Measurements from ENCODE around the gene PDE11A.
"Not testable (repeated sequence)": the region's sequence is repeated elsewhere in the genome, so short reads cannot be mapped to it uniquely, and the experiment has no call there.

Gene PDE11A

DNA sequence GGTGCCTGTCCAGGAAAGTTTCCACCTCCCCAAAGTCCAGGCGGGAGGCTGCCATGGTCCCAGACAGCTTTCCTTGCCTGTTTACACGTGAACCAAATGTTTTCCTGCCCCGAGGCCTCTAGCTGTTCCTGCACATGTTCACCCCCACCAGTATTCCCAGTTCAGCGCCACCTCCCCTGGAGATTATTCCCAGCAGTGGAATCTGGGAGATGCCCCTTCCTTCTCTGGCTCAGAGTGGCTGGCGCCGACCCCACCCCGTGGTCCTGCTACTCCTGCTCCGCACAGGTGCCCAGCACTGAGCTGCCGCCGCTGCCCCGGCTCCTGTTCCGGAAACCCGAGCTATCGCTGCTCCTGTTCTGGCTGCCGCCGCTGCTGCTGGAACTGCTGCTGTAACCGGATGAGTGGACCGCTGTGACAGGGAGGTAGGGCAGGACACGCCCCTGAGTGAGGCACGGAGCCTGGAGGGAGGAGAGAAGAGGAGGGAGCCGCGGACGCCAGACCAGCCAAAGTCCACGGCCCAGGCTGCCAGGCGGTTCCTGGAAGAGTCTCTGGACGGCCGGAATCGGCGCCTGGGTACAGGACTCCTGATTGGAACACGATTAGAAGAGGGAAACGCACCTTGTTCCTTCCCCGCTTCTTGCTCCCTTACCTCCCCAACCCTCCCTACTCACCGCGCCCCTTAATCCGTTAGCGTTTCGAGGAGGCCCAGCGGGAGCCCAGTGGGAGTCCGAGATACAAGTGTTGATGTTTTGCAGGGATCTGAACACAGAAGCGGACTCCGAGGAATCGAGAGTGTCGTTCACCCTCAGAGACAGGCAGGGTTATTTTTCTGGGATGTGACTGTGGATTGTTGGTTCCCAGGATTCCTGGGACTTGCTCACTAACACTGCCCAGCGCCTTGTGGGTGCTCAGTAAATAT is at the start of gene PDE11A:
TSS of gene PDE11A (minus strand) at position 395 of the 919 bp plus-strand sequence. CDS start at position 55, 340 bp downstream.
- DNase-seq (ENCODE audit: low spot score) = peak; percentile 88

DNA sequence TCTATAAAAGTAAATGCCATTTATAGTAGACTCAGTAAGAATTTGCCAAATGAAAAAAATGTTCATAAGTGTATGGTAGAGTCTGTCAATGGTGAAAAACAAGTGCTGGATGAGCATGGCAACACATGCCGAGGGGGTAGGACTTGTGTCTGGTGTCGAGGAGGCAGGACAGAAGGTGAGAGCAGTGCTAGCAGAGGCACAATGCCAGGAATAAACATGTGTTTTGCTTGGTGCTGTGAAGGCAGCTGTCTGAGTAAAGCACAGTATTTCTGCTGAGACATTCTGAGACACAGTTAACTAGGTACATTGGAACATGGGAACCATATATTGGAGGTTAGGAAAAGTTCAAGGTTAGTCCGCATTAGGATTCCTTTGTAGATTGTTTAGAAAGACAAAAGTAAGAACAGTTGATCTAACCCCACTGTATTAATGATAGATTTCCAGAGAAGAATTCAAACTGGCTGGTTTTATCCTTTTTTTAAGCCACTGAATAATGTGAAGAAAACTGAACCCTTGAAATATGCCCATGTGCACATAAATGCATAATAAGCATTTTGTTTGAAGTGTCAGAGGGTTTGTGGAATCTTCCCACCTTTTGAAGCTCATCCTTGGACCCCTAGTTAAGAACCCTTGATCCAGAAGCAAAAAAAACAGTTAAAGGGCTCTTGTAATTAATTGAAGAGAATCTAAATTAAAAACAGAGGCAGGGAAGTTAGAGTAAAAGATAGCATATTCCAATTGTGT is 46.8 kb upstream of the PDE11A start:
- no peak for DNase-seq (ENCODE audit: low spot score)

DNA sequence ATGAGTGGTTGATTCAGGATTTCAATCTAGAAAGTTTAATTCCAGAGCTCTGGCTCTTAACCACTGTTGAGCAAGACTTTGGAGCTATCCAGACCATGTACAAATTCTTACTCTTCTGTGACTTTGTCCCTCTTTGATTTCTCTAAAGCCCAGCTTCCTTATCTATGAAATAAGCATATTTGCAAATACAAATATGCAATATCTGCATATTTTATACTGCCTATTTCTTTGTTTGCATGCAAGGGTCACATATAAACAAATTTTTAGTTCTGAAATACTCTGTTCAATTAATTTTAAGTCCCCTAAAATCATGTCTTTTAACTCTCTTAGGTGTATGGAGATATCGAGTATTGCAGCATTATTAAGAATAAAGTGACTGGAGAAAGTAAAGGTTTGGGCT is 45.1 kb upstream of the PDE11A start:
- no peak for DNase-seq (ENCODE audit: low spot score)

DNA sequence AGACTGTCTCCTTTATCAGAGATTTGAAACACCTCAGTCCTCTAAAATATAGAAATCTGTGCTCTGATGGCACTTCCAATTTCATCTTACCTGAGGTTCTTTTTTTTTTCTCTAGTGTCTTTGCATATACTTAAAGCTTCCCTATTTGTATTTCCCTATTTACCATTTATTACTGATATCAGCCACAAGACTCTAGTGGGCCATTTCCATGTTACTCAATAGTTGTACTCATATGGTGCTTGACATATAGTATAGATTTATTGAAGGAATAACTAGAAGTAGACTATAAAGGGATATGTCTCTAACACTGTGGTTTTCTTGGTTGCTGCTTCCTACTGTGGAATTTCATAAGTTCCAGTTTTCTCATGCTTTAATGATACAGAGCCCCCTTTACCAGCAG is 42.7 kb upstream of the PDE11A start:
- DNase-seq (ENCODE audit: low spot score) = no peak

- no peak for DNase-seq (ENCODE audit: low spot score)
Measured at GRCh38 chr2:178114462-178114861, 41.9 kb upstream of the PDE11A start.

- DNase-seq (ENCODE audit: low spot score) = peak; percentile 94
Measured at GRCh38 chr2:178112202-178113152, 39.9 kb upstream of the PDE11A start, which contains the start of gene RBM45. Gene RBM45 (plus strand): TSS chr2:178112437. CDS start chr2:178112547, 110 bp downstream.

GRCh38 chr2:178111743-178112142 is 39.2 kb upstream of the PDE11A start:
- DNase-seq (ENCODE audit: low spot score) = no peak

- DNase-seq (ENCODE audit: low spot score) = no peak
Measured at GRCh38 chr2:178110681-178111080, 38.1 kb upstream of the PDE11A start.

GRCh38 chr2:178109813-178110212 is 37.2 kb upstream of the PDE11A start:
- peak; percentile 55 for DNase-seq (ENCODE audit: low spot score)

- no peak for DNase-seq (ENCODE audit: low spot score)
Measured at GRCh38 chr2:178108176-178108575, 35.6 kb upstream of the PDE11A start.

DNA sequence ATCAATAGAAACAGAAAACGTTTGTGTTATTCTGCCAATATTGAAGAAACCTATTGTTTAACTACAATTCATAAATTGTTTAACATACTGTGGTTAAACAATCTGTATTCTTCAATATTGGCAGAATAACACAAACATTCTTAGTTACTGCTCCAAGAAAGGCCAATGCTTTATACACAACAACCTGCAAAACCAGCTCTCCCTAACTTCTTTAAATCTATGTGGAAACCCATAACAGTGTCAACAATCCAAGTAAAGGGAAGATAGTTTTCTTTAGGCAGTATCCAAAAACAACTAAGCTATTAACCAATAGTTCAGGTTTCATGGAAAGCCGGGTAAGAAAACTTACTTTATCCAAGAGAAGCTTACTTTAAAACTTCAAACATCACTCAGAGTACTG is 33.5 kb upstream of the PDE11A start:
- DNase-seq (ENCODE audit: low spot score) = no peak

DNA sequence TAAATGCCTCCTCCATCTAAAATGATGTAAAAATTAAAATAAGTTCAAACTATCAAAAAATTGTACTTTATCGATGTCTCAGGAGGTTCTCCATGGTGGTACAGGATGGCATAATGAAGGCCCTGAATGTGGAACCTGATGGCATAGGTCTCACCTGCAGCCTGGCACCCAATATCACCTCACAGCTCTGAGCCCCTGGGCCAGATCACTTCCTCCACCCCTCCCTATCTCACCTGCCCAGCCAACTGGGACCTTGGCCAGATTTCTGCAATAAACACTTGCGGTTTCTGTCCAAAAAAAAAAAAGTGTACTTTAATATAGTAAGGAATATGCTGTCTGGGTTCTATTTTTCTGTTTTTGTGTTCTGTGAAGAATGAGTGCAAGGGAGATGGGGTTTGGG is 33.0 kb upstream of the PDE11A start:
- no peak for DNase-seq (ENCODE audit: low spot score)

DNA sequence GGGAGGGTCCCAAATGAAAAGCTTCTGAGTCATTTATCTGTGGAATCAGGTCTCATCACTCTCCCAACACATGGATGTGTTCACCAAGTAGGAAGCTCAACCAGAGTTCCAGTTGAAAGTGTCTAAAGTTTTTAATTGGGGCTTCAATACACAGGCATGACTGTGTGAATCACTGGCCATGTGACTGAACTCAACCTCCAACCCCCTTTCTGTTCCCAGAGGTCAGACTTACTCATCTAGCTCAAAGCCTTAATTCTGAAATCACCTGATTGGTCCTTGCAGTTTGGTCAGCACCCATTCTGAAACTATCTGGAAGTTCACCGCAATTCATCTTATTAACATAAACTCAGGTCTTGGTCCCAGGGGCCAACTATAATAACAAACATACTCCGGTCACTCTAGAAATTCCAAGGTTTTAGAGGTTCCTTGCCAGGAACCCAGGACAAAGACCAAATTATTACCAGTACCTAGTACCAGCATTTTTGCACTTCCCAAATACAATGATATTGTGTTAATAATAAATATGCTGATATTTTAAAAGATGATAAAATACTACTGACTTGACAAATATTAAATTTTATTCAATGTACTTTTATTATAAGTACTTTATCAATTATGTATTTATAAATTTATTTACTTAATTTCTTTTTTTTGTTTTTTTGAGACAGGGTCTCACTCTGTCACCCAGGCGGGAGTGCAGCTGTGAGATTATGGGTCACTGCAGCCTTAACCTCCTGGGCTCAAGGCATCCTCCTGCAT is 28.9 kb upstream of the PDE11A start:
- no peak for DNase-seq (ENCODE audit: low spot score)

DNA sequence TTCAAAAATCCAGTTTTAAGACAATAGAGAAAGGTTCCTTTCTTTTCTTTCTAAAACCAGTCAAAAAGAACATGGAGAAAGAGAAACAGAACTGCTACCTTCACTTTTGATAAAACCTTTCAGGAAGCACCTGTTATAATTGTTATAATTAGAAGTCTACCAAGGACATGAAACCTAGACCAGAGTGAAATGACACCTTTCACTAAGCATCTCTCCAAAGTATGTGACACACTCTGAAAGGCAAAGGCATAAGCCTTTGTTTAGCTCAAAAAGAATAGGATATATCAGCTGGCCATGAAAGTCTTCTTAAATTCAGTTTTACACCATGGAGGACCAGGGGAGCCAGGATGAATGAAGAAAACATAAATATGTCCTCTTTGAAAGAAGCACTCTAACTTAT is 20.9 kb upstream of the PDE11A start:
- DNase-seq (ENCODE audit: low spot score) = no peak

DNA sequence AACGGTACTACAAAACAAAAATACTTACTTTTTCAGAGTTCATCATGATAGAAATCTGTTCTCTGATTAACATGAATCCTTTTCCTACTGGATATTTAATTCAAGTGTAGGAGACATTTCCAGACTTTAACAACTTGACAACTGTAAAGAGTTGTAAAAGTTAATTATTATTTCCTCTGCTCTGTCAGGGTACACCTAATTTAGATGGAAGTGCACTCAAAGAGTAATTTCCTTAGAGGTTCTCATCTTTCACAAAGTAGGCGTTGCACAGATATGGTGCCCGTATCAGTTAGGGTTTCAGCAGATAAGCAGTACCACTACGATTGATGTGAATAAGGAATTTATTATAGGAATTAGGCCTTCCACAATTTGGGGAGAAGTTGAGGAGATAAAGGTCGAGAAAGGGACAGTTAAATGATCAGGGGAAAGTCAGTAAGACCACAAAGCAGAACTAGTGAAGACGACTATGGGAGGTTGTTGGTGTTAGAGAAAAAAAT is 16.2 kb upstream of the PDE11A start:
- no peak for DNase-seq (ENCODE audit: low spot score)

GRCh38 chr2:178084273-178084672 is 11.7 kb upstream of the PDE11A start:
- DNase-seq (ENCODE audit: low spot score) = no peak

DNA sequence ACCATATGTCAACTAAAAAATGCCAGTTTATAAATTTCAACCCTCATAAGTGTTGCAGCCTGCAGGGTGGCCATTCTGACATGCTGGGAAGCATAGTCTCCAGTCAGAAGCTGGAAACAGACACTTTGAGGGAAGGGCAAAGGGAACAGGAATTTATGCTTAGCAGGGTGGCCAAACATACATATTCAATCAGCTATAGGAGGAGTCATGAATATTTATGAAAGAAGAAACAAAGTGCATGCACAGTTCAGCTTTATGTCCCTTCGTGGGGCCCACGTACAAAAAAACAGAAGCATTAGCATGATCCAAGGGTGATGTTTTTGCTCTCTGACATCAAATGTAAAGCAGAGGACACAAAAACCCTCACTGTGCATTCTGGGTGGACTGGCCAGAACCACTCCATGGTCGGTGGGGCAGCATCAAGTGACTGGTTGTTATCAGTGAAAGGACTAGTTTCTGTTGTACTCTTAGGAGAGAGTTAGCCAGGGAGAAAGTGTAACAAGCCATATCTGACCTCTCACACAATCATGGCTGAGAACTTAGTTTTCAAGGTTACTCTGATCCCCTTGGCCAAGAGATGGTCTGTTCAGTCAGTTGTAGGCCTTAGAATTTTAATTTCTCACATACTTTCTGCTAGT is 9.9 kb upstream of the PDE11A start:
- no peak for DNase-seq (ENCODE audit: low spot score)

DNA sequence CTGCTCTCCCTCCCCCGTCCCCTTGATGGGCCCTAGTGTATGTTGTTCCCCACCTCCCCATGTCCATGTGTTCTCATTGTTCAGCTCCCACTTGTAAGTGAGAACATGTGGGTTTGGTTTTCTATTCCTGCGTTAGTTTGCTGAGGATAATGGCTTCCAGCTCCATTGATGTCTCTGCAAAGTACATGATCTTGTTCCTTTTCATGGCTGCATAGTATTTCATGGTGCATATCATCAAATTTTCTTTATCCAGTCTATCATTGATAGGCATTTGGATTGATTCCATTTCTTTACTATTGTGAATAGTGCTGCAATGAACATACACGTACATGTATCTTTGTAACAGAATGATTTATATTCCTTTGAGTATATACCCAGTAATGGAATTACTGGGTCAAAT is 6.7 kb upstream of the PDE11A start:
- not testable (repeated sequence) for DNase-seq (ENCODE audit: low spot score)

GRCh38 chr2:178076130-178076529 is 3.6 kb upstream of the PDE11A start:
- DNase-seq (ENCODE audit: low spot score) = no peak

DNA sequence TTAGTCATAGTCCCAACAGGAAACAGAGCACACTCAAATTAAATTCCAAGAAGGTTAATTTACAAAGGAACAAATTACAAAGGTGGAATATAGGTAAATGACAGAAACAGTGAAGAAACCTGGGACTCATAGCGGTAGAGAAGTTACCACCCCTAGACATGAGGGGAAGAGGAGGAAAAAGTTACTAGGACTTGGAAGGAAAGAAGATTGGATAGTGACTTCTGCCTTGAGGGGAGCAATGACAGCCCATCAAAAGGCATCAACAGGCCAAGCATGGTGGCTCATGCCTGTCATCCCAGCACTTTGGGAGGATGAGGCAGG is 2.4 kb upstream of the PDE11A start:
- no peak for DNase-seq (ENCODE audit: low spot score)
